CD14-positive monocyte (primary cell): Measurements from ENCODE around the gene FNDC3B. TPM values are rescaled to one million over a fixed set of nuclear protein-coding genes. Genes with fewer than 3 reads are reported as not detected.

Source experiments
- DNase-seq, 3 donors: peaks; one replicate each; pipeline ENCODE4 v3.0.0-alpha.2; 2011 to 2022
- H2AFZ ChIP-seq: 2 replicates; pipeline ENCODE4 v1.6.0; 2012; ENCODE audit warnings: mild to moderate bottlenecking, low read depth, low read length, inconsistent platforms; ENCODE audit not compliant: insufficient read depth, poor library complexity, severe bottlenecking
- H3K27ac ChIP-seq, 2 donors: 1 replicate in 1 of 2; 2 replicates in 1 of 2; pipeline ENCODE4 v1.5.1; 2012 to 2013; ENCODE audit warnings: low read length in 2 of 2, control low read depth in 1 of 2, inconsistent platforms in 1 of 2, low read depth in 1 of 2, mild to moderate bottlenecking in 1 of 2
- H3K27me3 ChIP-seq, 2 donors: one replicate each; pipeline versions ENCODE4 v1.6.0 to v1.6.1; 2011 to 2013; ENCODE audit warnings: low read length in 2 of 2; ENCODE audit not compliant: control insufficient read depth in 2 of 2, insufficient read depth in 2 of 2
- H3K36me3 ChIP-seq, 2 donors: replicated peaks in 1 of 2; 1 replicate in 1 of 2; 2 replicates in 1 of 2; pipeline versions ENCODE4 v1.5.1 to v1.6.1; 2012 to 2013; ENCODE audit warnings: low read length in 2 of 2, control low read depth in 1 of 2, inconsistent platforms in 1 of 2, mild to moderate bottlenecking in 1 of 2; ENCODE audit not compliant: insufficient read depth in 2 of 2, control insufficient read depth in 1 of 2
- H3K4me1 ChIP-seq, 2 donors: 1 replicate in 1 of 2; 2 replicates in 1 of 2; pipeline versions ENCODE4 v1.5.1 to v1.6.1; 2012 to 2013; ENCODE audit warnings: low read length in 2 of 2, control low read depth in 1 of 2, inconsistent platforms in 1 of 2, mild to moderate bottlenecking in 1 of 2, moderate library complexity in 1 of 2; ENCODE audit not compliant: insufficient read depth in 2 of 2, control insufficient read depth in 1 of 2
- H3K4me2 ChIP-seq: replicated peaks from 2 replicates; pipeline ENCODE3; 2012; ENCODE audit warnings: low read length, moderate library complexity, mild to moderate bottlenecking; ENCODE audit not compliant: poor library complexity, severe bottlenecking; ENCODE audit errors: extremely low read depth
- H3K4me3 ChIP-seq, 3 experiments: fragments of 200-600 bp in 1 of 3; sonication (generic) in 1 of 3; replicated peaks in 1 of 3; 1 replicate in 2 of 3; 2 replicates in 1 of 3; pipeline ENCODE4 v1.5.1; 2011 to 2013; ENCODE audit warnings: low read length in 3 of 3, mild to moderate bottlenecking in 3 of 3, control low read depth in 2 of 3, low read depth in 2 of 3, inconsistent platforms in 1 of 3, moderate library complexity in 1 of 3
- H3K79me2 ChIP-seq: 2 replicates; pipeline ENCODE4 v1.6.0; 2012; ENCODE audit warnings: mild to moderate bottlenecking, control low read depth, inconsistent platforms, low read length, moderate library complexity; ENCODE audit not compliant: insufficient read depth
- H3K9ac ChIP-seq: 2 replicates; pipeline ENCODE4 v1.6.0; 2017; ENCODE audit warnings: low read length, mild to moderate bottlenecking; ENCODE audit not compliant: insufficient read depth, poor library complexity, severe bottlenecking
- H3K9me3 ChIP-seq, 2 donors: replicated peaks in 1 of 2; 1 replicate in 1 of 2; 2 replicates in 1 of 2; pipeline versions ENCODE4 v1.5.1 to v1.6.1; 2012 to 2013; ENCODE audit warnings: low read length in 2 of 2, control low read depth in 1 of 2; ENCODE audit not compliant: control insufficient read depth in 1 of 2, insufficient read depth in 1 of 2
- H4K20me1 ChIP-seq: 2 replicates; pipeline ENCODE4 v1.6.0; 2012; ENCODE audit warnings: mild to moderate bottlenecking, low read length, control low read depth, moderate library complexity; ENCODE audit not compliant: insufficient read depth
- H3K27ac Mint-ChIP-seq, 7 donors: one replicate each; pipeline ENCODE4 v1.8.0; 2020; ENCODE audit warnings: mild to moderate bottlenecking in 7 of 7, mixed read lengths in 7 of 7, moderate library complexity in 6 of 7, inconsistent platforms in 2 of 7
- H3K27me3 Mint-ChIP-seq, 3 donors: one replicate each; pipeline ENCODE4 v1.8.0; 2021 to 2022; ENCODE audit warnings: low read depth in 3 of 3, mild to moderate bottlenecking in 3 of 3, mixed read lengths in 3 of 3, moderate library complexity in 3 of 3, inconsistent platforms in 1 of 3
- H3K36me3 Mint-ChIP-seq, 2 donors: one replicate each; pipeline ENCODE4 v1.8.0; 2020; ENCODE audit warnings: mixed read lengths in 2 of 2, inconsistent platforms in 1 of 2, mild to moderate bottlenecking in 1 of 2
- H3K4me1 Mint-ChIP-seq: one replicate; pipeline ENCODE4 v1.8.0; 2020; ENCODE audit warnings: mild to moderate bottlenecking, mixed read lengths
- H3K4me3 Mint-ChIP-seq, 2 donors: one replicate each; pipeline ENCODE4 v1.8.0; 2020; ENCODE audit warnings: mild to moderate bottlenecking in 2 of 2, mixed read lengths in 2 of 2, moderate library complexity in 1 of 2
- H3K9me3 Mint-ChIP-seq, 7 donors: one replicate each; pipeline ENCODE4 v1.8.0; 2020 to 2022; ENCODE audit warnings: mixed read lengths in 7 of 7, mild to moderate bottlenecking in 6 of 7, moderate library complexity in 6 of 7, inconsistent platforms in 2 of 7
- WGBS: methylation state at CpG from one replicate; pipeline ENCODE4 v1.1.5; 2013; ENCODE audit warnings: missing lambda C conversion rate; ENCODE audit not compliant: insufficient coverage; 5-methylcytosine and 5-hydroxymethylcytosine counted together
- intact Hi-C, 2 donors: fragments of 100-400 bp; cut with micrococcal nuclease; formaldehyde crosslinking; loops; one replicate each; pipeline versions ENCODE4 v1.15.0 to v1.15.1; 2023
- polyA plus RNA-seq, 3 donors: library from polyadenylated mRNA; depleted of rRNA in 1 of 3; unstranded in 2 of 3; stranded (reverse) in 1 of 3; fragments of 300-500 nt in 2 of 3; fragments of >200 nt in 1 of 3; fragmentation: Illumina TruSeq in 2 of 3; gene quantifications; 1 replicate in 2 of 3; 2 replicates in 1 of 3; pipeline ENCODE4 v1.2.3, GENCODE V29; 2012 to 2021
- TF ChIP-seq, protein P1 (sequence below): fragments of 200-600 bp; IDR thresholded peaks from one replicate; pipeline ENCODE4 v1.8.0; 2022; ENCODE audit warnings: antibody characterized with exemption, mild to moderate bottlenecking

Gene FNDC3B
- polyA plus RNA-seq, 3 donors: 19.6 to 36.1 (median 25.7) TPM

DNA sequence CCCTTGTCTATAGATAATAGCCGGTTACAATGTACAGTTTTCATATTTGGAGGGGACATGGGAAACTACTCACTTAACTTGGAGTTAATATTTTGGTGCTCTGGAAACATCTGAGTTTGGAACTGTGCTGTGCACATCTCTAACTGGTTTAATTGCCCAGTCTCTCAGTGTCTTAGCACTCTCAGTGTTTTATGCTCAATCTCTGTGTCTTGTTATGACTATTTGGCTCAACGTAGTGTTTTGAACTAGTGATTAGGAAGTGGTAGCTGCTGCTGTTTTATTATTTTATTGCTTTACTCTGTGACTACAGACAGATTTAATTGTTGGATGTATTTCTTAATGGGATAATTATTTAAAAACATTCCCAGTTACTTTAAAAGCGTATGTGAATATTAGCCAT is 17.0 kb downstream of the FNDC3B start:
- H3K9me3 ChIP-seq: no peaks in the 10 kb centered on the region
- Mint-ChIP-seq H3K4me1 (peaks cover 79% of the 10 kb centered on the region), H3K27me3 (no peaks in the 10 kb centered on the region), H3K27ac (peak overlapping the region in 6 of 7 donors; percentile 26 to 90 (median 76)), H3K9me3 (no peaks in the 10 kb centered on the region), H3K36me3 (peaks cover 39 to 44% of the 10 kb centered on the region in 2 donors), H3K4me3 (no peak overlapping the region)
- H3K4me1 ChIP-seq: peaks cover 52 to 72% of the 10 kb centered on the region in 2 donors
- DNase-seq: no peak
- peak overlapping the region; percentile 13 for H3K4me2 ChIP-seq
- peak overlapping the region in 1 of 2 donors; percentile 62 for H3K27ac ChIP-seq
- H3K36me3 ChIP-seq: peaks cover 5 to 31% of the 10 kb centered on the region in 2 donors
- no peaks in the 10 kb centered on the region for H3K27me3 ChIP-seq
- intact Hi-C loops: no loop called here
- 17% methylated on average over 1 of the region's 3 CpGs for WGBS
- TF ChIP-seq, protein P1, sequence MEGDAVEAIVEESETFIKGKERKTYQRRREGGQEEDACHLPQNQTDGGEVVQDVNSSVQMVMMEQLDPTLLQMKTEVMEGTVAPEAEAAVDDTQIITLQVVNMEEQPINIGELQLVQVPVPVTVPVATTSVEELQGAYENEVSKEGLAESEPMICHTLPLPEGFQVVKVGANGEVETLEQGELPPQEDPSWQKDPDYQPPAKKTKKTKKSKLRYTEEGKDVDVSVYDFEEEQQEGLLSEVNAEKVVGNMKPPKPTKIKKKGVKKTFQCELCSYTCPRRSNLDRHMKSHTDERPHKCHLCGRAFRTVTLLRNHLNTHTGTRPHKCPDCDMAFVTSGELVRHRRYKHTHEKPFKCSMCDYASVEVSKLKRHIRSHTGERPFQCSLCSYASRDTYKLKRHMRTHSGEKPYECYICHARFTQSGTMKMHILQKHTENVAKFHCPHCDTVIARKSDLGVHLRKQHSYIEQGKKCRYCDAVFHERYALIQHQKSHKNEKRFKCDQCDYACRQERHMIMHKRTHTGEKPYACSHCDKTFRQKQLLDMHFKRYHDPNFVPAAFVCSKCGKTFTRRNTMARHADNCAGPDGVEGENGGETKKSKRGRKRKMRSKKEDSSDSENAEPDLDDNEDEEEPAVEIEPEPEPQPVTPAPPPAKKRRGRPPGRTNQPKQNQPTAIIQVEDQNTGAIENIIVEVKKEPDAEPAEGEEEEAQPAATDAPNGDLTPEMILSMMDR: no peak
- H4K20me1 ChIP-seq: peaks cover 71% of the 10 kb centered on the region
- no peak overlapping the region for H2AFZ ChIP-seq
- H3K4me3 ChIP-seq: peak overlapping the region in 1 of 3 experiments; percentile 4
- peaks cover 98% of the 10 kb centered on the region for H3K79me2 ChIP-seq
- no peak overlapping the region for H3K9ac ChIP-seq

DNA sequence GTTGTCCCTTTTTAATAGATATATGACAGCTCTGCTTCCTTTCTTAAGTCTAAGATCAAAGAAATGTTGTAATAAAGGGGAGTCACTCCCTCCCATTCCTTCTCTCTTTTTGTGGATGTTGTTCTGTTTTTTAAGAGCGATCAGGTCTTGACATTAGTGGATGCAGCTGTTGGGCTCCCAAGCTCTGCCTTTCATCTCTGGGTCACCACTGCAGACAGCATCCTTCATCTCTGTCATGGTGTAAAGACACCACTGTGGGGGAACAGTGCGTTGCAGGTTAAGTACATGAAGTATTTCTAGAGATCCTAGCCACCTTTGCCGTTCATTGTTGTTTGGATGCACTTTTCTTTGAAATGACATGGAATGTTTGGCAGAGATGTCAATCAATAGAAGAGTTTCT is 17.7 kb downstream of the FNDC3B start:
- H3K27me3 Mint-ChIP-seq: no peaks in the 10 kb centered on the region
- intact Hi-C loops: no loop called here
- H3K9me3 ChIP-seq: no peaks in the 10 kb centered on the region
- TF ChIP-seq, protein P1: no peak
- H3K36me3 ChIP-seq: peaks cover 4 to 25% of the 10 kb centered on the region in 2 donors
- H3K4me1 ChIP-seq: peaks cover 54 to 76% of the 10 kb centered on the region in 2 donors
- no peaks in the 10 kb centered on the region for H3K9me3 Mint-ChIP-seq
- no peak overlapping the region for H3K9ac ChIP-seq
- H3K79me2 ChIP-seq: peaks cover 92% of the 10 kb centered on the region
- peak overlapping the region in 1 of 2 donors; percentile 62 for H3K27ac ChIP-seq
- H3K27me3 ChIP-seq: no peaks in the 10 kb centered on the region
- H3K4me2 ChIP-seq: peak overlapping the region; percentile 13
- peaks cover 32 to 38% of the 10 kb centered on the region in 2 donors for H3K36me3 Mint-ChIP-seq
- H3K4me3 ChIP-seq: peak overlapping the region in 1 of 3 experiments; percentile 4
- peaks cover 67% of the 10 kb centered on the region for H4K20me1 ChIP-seq
- DNase-seq: peak in 1 of 3 donors; percentile 32
- peaks cover 84% of the 10 kb centered on the region for H3K4me1 Mint-ChIP-seq
- H3K4me3 Mint-ChIP-seq: peak overlapping the region in 1 of 2 donors; percentile 8
- WGBS: no CpG with 5 or more reads among the region's 3 CpGs
- H3K27ac Mint-ChIP-seq: peak overlapping the region; percentile 10 to 90 (median 69)
- H2AFZ ChIP-seq: no peak overlapping the region
